ENCODE data around the gene SLITRK6.

DNA sequence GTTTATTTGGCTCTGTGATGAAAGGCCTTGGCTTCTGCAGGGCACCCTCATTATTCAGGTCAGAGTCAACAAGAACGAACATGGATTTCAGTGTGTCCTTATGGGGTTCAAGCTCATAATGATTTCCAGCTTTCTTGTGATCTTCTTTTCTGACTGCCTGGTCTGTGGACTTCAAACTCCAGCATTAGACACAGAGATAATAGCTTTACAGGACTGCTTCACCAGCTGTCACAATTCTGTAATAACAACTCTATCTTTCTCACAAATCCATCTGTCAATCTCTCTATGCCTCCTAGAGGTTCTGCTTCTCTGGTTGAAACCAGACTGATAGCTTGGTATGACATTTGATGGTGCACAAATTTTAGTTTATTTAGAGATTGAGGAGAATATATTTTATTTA is 13.1 kb upstream of the SLITRK6 start:
- TF ChIP-seq, protein P1, sequence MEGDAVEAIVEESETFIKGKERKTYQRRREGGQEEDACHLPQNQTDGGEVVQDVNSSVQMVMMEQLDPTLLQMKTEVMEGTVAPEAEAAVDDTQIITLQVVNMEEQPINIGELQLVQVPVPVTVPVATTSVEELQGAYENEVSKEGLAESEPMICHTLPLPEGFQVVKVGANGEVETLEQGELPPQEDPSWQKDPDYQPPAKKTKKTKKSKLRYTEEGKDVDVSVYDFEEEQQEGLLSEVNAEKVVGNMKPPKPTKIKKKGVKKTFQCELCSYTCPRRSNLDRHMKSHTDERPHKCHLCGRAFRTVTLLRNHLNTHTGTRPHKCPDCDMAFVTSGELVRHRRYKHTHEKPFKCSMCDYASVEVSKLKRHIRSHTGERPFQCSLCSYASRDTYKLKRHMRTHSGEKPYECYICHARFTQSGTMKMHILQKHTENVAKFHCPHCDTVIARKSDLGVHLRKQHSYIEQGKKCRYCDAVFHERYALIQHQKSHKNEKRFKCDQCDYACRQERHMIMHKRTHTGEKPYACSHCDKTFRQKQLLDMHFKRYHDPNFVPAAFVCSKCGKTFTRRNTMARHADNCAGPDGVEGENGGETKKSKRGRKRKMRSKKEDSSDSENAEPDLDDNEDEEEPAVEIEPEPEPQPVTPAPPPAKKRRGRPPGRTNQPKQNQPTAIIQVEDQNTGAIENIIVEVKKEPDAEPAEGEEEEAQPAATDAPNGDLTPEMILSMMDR (conservative IDR thresholded peaks at IDR 0.05; ENCODE audit: low read depth, low read length): no peak
- no peak for TF ChIP-seq EZH2 (IDR thresholded peaks at IDR 0.05; ENCODE audit: borderline replicate concordance, low read depth, low read length, poor library complexity, severe bottlenecking)

Measured in A673 (cell line).